HG02943 (cell line): ENCODE results near the gene MARK4.
"Not testable (repeated sequence)": the region's sequence is repeated elsewhere in the genome, so short reads cannot be mapped to it uniquely, and the experiment has no call there.

ENCODE experiments used
- ATAC-seq: cut with Tn5 transposase; IDR thresholded peaks from one replicate; pipeline ENCODE4 v1.9.1; 2021; ENCODE audit warnings: mild to moderate bottlenecking, low read depth, moderate library complexity; ENCODE audit not compliant: unreplicated experiment

The MARK4 gene

DNA sequence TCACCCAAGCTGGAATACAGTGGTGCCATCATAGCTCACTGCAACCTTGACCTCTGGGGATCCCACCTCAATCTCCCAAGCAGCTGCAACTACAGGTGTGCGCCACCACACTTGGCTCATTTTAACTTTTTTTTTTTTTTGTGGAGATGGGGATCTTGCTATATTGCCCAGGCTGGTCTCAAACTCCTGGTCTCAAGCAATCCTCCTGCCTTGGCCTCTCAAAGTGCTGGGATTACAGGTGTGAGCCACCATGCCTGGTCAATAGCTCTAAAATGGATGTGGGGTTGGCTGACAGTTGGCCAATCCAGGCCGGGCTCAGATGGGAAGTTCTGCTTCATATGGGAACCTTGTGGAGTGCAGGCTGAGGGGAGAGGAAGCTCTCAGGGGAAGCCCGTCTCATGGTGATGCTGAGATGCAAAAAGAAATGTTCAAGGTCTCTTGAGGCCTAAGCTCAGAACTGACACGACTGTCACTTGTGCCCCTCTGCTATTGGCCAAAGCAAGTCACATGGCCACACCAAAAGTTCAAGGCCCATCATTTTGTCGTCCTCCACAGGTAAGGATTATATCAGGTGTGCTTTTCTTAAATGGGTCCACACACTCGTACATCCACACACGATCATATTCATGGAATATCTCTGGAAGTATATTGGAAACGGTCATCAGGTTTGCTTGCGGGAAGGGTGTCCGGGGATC is 82.7 kb downstream of the MARK4 start:
- ATAC-seq, result no peak

DNA sequence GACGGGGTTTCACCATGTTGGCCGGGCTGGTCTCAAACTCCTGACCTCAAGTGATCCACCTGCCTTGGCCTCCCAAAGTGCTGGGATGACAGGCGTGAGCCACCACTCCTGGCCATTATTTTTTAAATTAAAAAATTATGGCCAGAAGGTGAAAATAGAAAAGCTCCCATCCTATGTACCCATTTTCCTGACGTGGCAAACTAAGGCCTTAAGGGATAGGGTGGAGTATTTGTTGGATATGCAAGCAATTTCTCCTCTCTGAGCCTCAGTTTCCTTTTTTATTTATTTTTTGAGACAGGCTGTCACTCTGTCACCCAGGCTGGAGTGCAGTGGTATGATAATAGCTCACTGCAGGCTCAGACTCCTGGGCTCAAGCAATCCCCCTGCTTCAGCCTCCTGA is 83.8 kb downstream of the MARK4 start:
- not testable (repeated sequence) for ATAC-seq

DNA sequence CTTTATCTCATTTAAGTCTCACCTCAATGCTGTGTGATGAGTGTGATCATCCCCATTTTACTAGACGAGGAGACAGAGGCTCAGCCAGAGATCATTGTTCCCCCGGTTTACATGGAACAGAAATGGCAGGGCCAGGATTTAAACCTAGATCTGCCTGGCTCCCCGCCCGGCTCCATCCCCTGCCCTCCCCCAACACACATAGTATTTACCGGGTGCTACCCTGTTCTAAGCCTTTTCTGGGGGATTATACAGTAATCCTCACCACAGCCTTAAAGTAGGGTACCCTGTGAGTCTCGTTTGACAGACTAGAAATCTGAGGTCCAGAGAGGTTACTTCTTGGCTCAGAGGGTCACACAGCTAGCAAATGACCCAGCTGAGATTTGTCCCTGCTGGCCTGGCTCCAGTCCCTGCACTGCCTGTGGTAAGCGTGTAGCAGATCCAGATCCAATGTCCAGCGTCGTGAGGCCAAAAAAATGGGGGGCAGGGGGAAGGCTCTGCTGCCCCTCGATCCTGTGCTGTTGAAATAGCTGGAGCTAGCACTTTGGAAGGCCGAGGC is 85.7 kb downstream of the MARK4 start:
- no peak for ATAC-seq

DNA sequence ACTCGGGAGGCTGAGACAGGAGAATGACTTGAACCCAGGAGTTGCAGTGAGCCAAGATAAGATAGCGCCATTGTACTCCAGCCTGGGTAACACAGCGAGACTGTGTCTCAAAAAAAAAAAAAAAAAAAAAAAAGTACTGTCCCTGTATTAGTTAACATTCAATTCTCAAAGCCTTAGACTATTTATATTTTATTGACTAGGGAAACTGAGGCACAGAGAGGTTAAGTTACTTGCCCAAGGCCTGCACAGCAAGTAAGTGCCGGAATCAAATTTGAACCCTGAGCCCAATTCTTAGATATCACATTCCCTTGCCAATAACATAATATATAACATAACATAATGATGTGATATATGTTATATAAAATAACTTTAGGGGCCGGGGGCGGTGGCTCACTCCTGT is 88.6 kb downstream of the MARK4 start:
- ATAC-seq, result no peak

DNA sequence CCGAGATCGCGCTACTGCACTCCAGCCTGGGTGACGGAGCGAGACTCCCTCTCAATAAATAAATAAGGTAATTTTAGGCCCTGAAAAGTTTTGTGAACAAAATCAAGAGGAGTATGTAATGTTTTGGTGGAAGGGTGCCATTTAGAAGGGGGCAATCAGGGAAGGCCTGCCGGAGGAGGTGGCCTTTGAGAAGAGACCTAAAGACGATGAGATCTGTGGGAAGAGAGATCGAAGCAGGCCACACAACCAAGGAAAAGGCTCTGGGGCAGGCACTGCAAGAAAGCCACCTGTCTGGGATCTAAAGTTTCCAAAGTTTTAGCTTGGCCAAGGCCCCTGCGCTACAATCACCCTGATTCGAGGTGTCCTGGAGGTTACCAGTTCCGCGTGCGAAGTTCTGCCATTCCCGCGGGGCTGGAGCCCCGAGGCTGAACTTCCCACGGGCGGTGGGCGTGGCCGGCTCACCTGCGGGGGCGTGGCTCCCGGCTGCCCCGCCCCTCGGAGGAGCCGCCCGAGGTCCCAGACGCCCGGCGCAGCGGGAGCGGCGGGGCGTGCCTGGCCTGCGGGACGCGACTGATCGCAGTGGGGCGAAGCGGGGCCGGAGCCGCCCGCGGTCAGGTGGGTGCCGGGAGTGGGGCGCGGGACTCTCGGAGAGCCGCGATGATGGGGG is 89.3 kb downstream of the MARK4 start, which contains the start of gene KLC3:
KLC3 (plus strand) TSS at position 519 of the 667 bp plus-strand sequence. CDS start 4,792 bp downstream, outside the sequence.
- ATAC-seq, result no peak

DNA sequence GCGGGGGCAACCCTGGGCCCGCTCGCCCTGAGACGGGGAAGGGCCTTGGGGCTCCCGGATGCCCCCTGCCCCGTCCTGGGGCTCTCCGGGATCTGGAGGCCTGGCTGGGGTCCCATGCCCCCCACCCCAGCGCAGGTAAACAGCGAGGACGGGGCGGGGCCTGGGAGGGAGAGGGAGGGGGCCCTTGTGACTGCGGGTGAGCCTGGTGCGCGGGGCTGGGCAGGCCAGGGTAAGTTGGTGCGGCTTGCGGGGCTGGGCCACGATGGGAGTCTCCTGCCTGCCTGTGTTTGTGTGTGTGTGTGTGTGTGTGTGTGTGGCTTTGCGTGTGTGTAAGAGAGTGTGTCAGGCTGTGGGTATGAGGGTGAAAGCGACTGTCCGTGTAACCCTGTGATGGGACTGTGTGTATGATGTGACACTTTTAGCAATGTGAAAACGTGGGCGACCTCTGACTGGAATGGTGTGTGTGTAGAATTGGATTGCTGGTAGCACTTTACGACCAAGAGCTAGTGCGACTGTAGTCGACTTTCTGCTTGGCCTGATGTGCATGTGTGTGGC is 89.9 kb downstream of the MARK4 start:
- ATAC-seq, result no peak

DNA sequence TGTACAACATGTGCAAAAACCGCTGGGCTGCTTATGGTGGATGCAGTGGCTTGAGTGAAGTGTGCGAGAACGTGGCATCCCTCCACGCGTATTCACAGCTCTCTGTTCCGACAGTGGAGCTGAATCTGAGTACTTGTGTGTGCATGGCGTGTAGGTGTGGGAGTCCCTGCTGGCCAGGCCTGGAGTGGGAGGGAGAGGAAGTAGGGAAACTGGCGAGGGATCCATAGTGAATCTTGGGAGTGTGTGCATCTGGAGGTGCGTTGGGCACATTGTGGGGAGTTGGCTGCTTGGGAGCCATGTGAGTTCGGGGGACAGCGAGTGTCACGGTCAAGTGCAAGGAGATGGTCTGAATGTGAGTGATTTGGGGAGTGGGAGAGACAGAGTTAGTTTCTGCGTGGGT is 91.8 kb downstream of the MARK4 start:
- no peak for ATAC-seq

DNA sequence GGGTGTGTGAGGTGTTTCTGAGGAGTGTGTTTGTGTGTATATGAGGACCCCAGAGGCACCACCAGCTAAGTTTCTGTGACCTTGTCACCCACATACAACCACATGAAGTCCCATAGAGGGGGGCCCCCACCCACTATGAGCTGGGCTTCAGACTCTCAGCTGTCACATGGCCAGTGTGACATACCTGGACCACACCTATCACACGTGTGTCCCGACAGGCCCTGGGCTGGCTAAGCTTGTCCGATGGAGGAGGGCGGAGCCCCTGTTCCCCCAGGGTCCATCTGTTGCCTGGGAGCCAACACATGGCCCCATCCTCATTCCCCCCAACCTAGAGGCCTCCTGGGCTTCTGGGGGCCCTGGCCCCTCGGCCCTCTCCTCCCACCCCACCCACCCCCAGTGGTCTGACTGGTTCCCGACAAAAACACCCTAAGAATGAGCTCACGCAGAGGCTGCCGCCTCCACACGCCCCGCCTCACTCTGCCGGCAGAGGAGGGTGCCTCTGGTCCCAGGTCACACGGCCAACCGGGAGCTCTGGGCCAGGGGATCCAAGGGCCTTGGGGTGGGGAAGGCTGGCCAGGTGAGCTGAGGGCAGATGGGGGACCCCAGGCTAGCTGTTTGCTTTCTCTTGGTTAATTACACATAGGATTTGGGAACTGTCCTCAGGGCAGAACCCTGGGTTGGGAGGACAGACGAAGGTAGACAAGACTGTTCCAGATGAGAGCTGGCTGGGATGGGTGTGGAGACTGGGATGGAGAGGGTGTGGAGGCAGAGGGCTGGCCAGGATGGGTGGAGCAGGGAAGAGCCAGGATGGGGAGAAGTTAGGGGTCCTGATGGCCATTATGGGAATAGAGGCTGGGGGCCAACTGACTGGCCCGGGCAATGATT is 93.8 kb downstream of the MARK4 start:
- ATAC-seq, result no peak

DNA sequence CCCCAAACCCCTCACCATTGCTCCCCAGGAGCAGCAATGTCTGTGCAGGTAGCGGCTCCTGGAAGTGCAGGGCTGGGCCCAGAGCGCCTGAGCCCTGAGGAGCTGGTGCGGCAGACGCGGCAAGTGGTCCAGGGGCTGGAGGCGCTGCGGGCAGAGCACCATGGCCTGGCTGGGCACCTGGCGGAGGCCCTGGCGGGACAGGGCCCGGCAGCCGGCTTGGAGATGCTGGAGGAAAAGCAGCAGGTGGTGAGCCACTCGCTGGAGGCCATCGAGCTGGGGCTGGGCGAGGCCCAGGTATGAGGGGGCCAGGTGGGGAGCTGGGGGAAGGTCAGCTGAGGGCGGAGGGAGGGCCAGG is 94.4 kb downstream of the MARK4 start:
- ATAC-seq, result no peak

DNA sequence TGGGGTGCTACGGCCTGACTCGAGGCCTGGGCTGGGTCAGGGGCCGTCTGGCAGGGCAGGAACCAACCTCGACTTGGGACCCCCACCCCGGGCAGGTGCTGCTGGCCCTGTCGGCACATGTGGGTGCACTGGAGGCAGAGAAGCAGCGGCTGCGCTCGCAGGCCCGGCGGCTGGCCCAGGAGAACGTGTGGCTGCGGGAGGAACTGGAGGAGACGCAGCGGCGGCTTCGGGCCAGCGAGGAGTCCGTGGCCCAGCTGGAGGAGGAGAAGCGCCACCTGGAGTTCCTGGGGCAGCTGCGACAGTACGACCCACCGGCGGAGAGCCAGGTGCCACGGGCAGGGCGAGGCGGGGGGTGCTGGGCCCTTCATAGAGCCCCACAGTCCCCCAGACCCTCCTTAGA is 95.4 kb downstream of the MARK4 start:
- no peak for ATAC-seq

DNA sequence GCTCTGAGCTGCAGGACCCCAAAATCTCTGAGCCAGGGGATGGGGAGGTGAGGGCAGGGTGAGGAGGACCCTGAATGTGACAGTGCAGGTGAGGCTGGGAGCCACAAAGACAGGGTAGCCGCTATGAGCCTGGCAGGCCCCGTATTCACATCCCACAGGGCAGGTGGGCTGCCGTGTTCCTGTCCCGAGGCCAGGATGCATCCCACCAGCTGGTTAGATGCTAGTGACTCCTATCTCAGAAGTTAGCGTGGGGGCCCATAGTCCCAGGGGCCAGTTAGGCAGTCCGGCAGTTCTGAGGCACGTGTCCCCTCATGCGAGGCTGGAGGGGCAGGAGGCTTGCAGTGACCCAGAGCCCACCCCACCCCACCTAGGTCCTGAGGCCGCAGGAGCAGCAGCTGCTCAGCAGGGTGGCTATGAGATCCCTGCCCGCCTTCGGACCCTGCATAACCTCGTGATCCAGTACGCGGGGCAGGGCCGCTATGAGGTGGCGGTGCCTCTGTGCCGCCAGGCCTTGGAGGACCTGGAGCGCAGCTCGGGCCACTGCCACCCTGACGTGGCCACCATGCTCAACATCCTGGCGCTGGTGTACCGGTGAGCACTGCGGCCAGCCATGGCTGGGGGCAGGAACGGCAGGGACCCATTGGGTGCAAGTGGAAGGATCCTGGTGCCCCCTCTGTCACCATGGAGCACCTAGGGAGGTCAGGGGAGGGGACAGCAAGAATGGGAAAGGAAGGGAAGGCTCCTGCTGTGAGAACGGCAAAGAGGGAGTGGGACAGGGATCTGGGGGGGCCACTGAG is 96.7 kb downstream of the MARK4 start:
- no peak for ATAC-seq

DNA sequence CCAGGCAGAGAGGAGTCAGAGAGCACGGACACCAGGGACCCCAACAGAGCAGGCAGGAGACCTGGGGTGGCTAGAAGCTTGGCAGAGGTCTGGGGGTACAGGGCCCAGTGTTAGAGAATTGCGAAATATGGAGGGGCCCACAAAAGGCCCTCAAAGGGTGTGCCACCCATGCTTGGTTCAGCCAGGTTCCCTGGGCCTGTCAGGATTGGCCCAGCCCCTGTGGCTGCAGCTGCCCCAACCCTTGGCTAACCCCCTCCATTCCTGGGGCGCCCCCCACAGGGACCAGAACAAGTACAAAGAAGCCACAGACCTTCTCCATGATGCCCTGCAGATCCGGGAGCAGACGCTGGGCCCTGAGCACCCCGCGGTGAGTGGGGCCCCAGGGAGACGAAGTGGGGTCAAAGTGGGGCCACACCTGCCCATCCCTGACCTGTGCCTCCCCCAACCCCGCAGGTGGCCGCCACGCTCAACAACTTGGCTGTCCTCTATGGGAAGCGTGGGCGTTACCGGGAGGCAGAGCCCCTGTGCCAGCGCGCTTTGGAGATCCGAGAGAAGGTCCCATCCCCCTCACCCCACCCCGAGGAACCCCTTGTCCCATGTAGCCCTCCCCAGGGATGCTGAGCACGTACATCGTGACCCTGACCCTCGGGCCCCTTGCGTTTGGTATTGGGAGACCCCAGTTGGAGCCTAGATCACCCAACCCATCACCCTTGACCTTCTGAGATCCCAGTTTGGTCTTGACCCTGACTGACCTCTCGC is 97.5 kb downstream of the MARK4 start:
- no peak for ATAC-seq

DNA sequence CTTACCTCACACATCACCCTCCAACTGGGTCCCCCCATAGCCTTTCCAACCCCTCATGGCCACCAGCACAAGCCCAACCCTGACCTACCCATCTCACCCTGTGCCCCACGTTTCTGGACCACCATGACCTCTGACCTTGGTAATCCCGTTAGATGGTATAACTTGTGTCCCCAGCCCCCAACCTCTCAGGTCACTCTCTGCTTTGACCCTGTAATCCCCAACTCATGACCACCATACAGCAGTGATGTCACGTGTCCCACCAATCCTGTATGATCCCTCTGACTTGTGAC is 98.0 kb downstream of the MARK4 start:
- ATAC-seq, result no peak

DNA sequence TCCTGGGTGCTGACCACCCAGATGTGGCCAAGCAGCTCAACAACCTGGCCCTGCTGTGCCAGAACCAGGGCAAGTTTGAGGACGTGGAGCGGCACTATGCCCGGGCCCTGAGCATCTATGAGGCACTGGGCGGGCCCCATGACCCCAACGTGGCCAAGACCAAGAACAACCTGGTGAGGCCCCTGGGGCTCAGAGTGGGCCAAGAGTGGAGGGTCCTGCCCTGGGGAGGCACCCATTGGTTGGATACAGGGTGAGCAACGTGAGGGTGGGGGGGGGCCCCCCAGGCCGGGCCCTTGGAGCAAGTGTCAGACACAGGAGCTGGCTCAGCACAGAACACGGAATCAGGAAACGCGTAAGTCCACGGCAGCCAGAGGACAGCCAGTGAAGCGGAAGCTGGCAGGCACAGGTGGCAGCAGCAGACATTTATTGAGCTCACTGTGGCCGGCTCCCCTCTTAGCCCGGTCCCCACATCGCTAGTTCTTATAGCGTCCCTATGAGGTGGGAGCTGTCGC is 98.4 kb downstream of the MARK4 start:
- no peak for ATAC-seq

DNA sequence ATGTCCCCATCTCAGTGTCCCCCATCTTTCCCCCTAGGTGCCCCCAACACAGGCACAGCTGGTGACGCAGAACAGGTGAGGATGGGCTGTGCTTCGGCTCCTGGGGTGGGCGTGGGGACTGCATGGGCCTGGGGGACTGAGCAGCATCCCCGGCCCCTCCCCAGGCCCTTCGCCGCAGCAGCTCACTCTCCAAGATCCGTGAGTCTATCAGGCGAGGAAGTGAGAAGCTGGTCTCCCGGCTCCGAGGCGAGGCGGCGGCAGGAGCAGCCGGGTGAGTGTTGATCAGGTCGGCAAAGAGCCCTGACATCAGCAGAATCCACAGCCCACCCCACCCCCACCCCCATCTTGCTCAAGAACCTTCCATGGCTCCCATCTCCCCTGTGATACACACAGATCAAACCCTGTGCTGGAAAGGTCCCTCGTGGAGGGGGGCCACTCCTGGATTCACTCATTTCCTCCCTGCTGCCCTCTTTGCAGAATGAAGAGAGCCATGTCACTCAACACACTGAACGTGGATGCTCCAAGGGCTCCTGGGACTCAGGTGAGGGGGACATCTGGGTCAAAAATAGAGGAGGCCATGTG is 99.5 kb downstream of the MARK4 start:
- no peak for ATAC-seq

DNA sequence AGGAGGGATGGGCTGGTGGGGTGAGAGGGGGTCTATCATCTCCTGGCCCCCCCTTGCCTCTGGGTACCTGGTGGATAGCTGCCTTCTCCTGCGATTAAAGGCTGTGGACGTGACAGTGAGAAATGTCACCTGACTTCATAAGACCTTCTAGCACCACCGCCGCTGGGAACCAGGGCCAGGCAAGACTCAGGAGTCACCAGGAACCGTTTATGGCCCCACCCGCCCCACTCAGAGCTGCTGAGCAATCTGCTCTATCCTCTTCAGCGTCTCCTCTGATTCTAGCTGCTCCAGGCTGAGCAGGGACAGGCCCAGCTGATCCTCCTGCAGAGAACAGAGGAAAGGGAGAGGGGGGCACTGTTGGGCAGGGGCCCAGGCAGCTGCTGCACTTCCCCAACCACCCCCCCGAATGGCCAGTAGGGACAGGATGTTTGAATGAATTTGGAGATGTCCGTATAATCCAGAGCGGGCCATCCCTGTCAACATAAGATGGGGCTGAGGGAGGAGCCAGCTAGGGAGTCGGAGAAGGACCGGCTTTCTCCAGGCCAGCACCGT is 100.4 kb downstream of the MARK4 start:
- ATAC-seq, result no peak

DNA sequence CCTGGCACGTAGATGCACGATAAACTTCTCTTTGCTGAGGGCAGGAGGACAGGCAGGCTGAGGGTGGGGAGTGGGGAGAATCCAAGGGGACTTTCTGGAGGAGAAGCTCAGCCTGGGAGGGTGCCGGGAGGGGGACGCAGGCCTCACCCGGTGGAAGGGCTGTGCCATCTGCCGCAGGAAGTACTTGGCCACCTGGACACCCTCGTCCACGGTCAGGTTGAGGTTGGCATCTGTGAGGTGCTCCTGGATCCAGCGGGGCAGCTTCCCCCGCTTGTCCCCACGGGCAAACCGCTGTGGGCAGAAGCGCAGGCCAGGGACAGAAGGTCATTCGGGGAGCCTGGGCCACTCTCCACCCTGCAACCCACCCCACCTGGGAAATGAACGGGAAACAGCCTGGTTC is 101.0 kb downstream of the MARK4 start:
- ATAC-seq, result no peak

DNA sequence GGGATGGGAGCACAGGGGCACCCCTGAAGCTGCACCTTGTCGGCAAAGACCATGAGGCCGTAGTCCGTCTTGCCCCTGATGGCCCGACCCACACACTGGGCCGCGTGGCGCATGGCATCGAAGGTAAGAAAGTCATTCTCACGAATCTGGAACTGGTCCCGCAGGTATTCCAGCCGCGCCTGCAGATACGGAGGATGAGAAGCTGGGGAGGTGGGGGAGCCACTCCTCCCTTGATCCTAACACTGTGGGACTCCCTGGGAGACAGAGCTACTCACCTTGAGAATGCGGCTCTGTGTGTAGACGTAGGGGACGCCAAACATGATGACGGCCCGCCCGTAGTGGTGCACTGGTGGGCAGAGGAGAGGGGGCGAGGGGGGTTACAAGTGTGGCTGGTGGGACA is 101.4 kb downstream of the MARK4 start:
- no peak for ATAC-seq
